ENCODE measurements around the gene ANXA2.
"Not testable (repeated sequence)": the region's sequence is repeated elsewhere in the genome, so short reads cannot be mapped to it uniquely, and the experiment has no call there.

The ANXA2 gene

GRCh38 chr15:60408463-60408981 lies 10.7 kb upstream of the ANXA2 start:
- peak; percentile 26 for DNase-seq (ENCODE audit: low spot score)
- no peak for TF ChIP-seq CTCF (IDR thresholded peaks at IDR 0.05; ENCODE audit: extremely low read depth, missing control alignments)

- no peak for DNase-seq (ENCODE audit: low spot score)
- no peak for TF ChIP-seq CTCF (IDR thresholded peaks at IDR 0.05; ENCODE audit: extremely low read depth, missing control alignments)
These were observed 9.6 kb upstream of the ANXA2 start for GRCh38 chr15:60407415-60407805.

- TF ChIP-seq CTCF (IDR thresholded peaks at IDR 0.05; ENCODE audit: extremely low read depth, missing control alignments), result no peak
- DNase-seq (ENCODE audit: low spot score), result no peak
These were observed 9.0 kb upstream of the ANXA2 start for GRCh38 chr15:60406513-60407414.

- DNase-seq (ENCODE audit: low spot score), result no peak
- no peak for TF ChIP-seq CTCF (IDR thresholded peaks at IDR 0.05; ENCODE audit: extremely low read depth, missing control alignments)
These were observed 7.6 kb upstream of the ANXA2 start for GRCh38 chr15:60405399-60405798.

GRCh38 chr15:60404351-60404750 lies 6.6 kb upstream of the ANXA2 start:
- DNase-seq (ENCODE audit: low spot score), result not testable (repeated sequence)

GRCh38 chr15:60400944-60401343 lies 3.2 kb upstream of the ANXA2 start:
- DNase-seq (ENCODE audit: low spot score), result no peak
- TF ChIP-seq CTCF (IDR thresholded peaks at IDR 0.05; ENCODE audit: extremely low read depth, missing control alignments), result no peak

GRCh38 chr15:60399931-60400330 lies 2.1 kb upstream of the ANXA2 start:
- DNase-seq (ENCODE audit: low spot score), result no peak
- no peak for TF ChIP-seq CTCF (IDR thresholded peaks at IDR 0.05; ENCODE audit: extremely low read depth, missing control alignments)

All from GM20000 (cell line).